ENCODE measurements around the gene VEGFA. TPM values are rescaled to one million over a fixed set of nuclear protein-coding genes. Genes with fewer than 3 reads are reported as not detected.

The VEGFA gene
- polyA plus RNA-seq, 4 donors, result 100 to 162 (median 126) TPM

DNA sequence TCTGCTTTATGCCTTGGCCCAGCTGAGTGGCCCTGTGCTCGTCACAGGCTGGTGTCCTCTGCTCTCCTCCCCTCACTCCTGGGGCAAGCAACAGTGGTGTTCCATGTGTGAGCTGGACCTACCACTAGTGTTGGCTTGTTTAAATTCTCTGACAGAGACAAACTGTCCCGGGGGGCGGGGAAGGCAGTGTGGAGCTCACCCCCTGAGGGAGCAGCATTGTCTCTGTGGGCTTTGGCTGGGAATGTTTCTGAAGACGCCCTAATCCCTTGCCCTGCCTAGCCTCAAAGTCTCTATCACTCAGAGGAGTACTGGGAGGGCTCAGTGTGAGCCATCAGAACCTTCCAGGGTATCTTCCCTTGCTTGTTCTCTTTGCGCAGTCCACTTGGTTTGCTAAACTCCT, 5.2 kb upstream of the VEGFA start:
- H3K4me1 ChIP-seq (ENCODE audit: control insufficient read depth in 3 of 3, insufficient read depth in 2 of 3, low read depth in 1 of 3, low read length in 2 of 3), result peaks cover 0 to 69% (median 9%) of the 10 kb centered on the region in 3 donors
- no peak overlapping the region for H3K27ac ChIP-seq (ENCODE audit: low read depth in 1 of 3, low read length in 2 of 3)
- 81 to 88% (median 87%) methylated on average over 5 of the region's 5 CpGs for WGBS, 3 donors
- no peaks in the 10 kb centered on the region for H3K27me3 ChIP-seq (ENCODE audit: control insufficient read depth in 3 of 3, insufficient read depth in 3 of 3, low read length in 3 of 3)
- FAIRE-seq (no peak), DNase-seq (no peak)
- H3K9me3 ChIP-seq (ENCODE audit: control insufficient read depth in 2 of 2, insufficient read depth in 1 of 2, low read depth in 1 of 2, low read length in 1 of 2), result no peaks in the 10 kb centered on the region
- no peak overlapping the region for H3K4me3 ChIP-seq (ENCODE audit: low read depth in 1 of 3, low read length in 3 of 3)
- H3K36me3 ChIP-seq (ENCODE audit: control insufficient read depth in 3 of 3, insufficient read depth in 2 of 3, low read depth in 1 of 3, low read length in 3 of 3), result no peaks in the 10 kb centered on the region

DNA sequence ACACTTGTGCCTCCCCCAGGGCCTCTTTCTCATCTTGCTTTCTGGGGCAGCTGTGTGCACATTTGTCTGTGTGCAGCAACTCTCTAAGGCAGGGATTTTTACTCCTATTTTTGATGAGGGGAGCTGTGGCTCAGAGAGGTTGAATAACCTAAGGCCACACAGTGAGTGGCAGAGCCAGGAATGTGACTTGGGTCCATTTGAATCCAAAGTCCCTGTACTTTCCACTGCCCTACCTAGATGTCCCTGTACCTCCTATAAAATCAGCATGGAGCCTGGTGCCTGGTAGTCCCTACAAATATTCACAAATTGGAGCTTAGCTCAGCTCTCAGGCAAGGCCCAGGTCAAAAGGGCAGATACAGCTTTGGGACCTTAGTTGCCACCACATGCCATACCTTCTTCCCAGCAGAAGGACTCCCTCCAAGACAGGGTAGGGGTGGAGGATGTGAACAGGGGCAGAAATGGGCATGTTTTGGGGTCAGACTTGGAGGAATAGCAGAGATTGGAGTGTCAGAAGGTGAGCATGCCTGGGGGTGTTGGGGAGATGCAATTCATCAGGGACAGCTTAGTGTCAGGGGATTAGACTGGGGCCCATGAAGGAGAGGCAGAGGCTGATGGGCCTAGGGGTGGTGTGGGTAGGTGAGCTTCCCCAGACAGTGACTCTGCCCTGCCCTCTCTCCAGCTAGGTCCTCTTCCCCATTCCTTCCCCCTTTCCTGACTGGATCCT, 4.1 kb upstream of the VEGFA start:
- H3K27ac ChIP-seq (ENCODE audit: low read depth in 1 of 3, low read length in 2 of 3), result peak overlapping the region; percentile 22 to 87 (median 78)
- no peak for FAIRE-seq
- H3K27me3 ChIP-seq (ENCODE audit: control insufficient read depth in 3 of 3, insufficient read depth in 3 of 3, low read length in 3 of 3), result no peaks in the 10 kb centered on the region
- no peak overlapping the region for H3K4me3 ChIP-seq (ENCODE audit: low read depth in 1 of 3, low read length in 3 of 3)
- DNase-seq, result peak in 1 of 2 donors; percentile 81
- H3K36me3 ChIP-seq (ENCODE audit: control insufficient read depth in 3 of 3, insufficient read depth in 2 of 3, low read depth in 1 of 3, low read length in 3 of 3), result no peaks in the 10 kb centered on the region
- H3K9me3 ChIP-seq (ENCODE audit: control insufficient read depth in 2 of 2, insufficient read depth in 1 of 2, low read depth in 1 of 2, low read length in 1 of 2), result no peaks in the 10 kb centered on the region
- H3K4me1 ChIP-seq (ENCODE audit: control insufficient read depth in 3 of 3, insufficient read depth in 2 of 3, low read depth in 1 of 3, low read length in 2 of 3), result peaks cover 0 to 70% (median 9%) of the 10 kb centered on the region in 3 donors

DNA sequence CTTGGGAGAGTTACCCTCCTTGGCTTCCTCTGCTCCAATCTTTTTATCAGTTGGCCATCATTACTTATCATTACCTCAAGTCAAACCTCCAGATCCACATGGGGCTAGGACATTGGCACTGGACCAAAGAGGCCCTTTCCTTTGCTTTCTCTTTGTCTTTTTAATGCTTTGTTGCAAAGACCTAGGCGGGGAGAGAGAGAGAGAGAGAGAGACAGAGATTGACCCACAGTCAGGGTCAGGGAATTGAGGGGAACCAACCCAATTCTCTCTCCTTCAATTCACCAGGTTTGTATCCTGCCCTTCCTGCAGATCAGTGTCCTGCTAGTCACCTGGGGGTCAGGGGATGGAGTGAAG, 3.5 kb upstream of the VEGFA start:
- Histone ChIP-seq H3K9me3 (ENCODE audit: control insufficient read depth in 2 of 2, insufficient read depth in 1 of 2, low read depth in 1 of 2, low read length in 1 of 2) (no peaks in the 10 kb centered on the region), H3K36me3 (ENCODE audit: control insufficient read depth in 3 of 3, insufficient read depth in 2 of 3, low read depth in 1 of 3, low read length in 3 of 3) (no peaks in the 10 kb centered on the region), H3K4me1 (ENCODE audit: control insufficient read depth in 3 of 3, insufficient read depth in 2 of 3, low read depth in 1 of 3, low read length in 2 of 3) (peaks cover 0 to 70% (median 9%) of the 10 kb centered on the region in 3 donors), H3K27me3 (ENCODE audit: control insufficient read depth in 3 of 3, insufficient read depth in 3 of 3, low read length in 3 of 3) (no peaks in the 10 kb centered on the region), H3K27ac (ENCODE audit: low read depth in 1 of 3, low read length in 2 of 3) (peak overlapping the region in 2 of 3 donors; percentile 78 to 87), H3K4me3 (ENCODE audit: low read depth in 1 of 3, low read length in 3 of 3) (no peak overlapping the region)
- 30 to 82% (median 57%) methylated on average over 1 of the region's 1 CpG for WGBS, 3 donors
- FAIRE-seq (no peak), DNase-seq (peak in 1 of 2 donors; percentile 38)

DNA sequence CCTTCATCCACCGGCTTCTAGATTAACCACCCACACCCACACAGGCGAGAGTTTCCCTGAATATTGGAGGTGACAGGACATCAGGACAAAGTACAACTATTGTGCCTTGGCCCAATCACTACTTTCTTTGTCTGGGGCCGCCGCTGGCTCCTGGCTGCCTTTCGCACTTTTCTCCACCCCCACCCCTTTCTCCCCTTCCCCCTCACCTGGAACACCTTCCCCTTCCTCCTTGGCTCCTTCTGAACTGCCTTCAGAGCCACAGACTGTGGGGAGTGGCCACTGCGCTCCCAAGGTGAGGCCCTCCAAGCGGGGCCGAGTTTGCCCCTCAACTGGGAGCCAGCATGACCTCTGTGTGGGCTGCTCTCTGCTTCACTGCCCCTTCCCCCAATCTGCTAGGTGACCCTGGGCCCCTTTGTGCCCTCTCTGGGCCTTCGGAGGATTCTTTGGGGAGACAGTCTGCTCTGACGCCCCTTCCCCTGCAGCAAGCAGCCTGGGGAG, 3.0 kb upstream of the VEGFA start:
- Histone ChIP-seq H3K27ac (ENCODE audit: low read depth in 1 of 3, low read length in 2 of 3) (peak overlapping the region; percentile 12 to 91 (median 90)), H3K9me3 (ENCODE audit: control insufficient read depth in 2 of 2, insufficient read depth in 1 of 2, low read depth in 1 of 2, low read length in 1 of 2) (no peaks in the 10 kb centered on the region), H3K27me3 (ENCODE audit: control insufficient read depth in 3 of 3, insufficient read depth in 3 of 3, low read length in 3 of 3) (no peaks in the 10 kb centered on the region), H3K4me3 (ENCODE audit: low read depth in 1 of 3, low read length in 3 of 3) (no peak overlapping the region), H3K36me3 (ENCODE audit: control insufficient read depth in 3 of 3, insufficient read depth in 2 of 3, low read depth in 1 of 3, low read length in 3 of 3) (peaks cover 0 to under 1% (median 0%) of the 10 kb centered on the region in 3 donors), H3K4me1 (ENCODE audit: control insufficient read depth in 3 of 3, insufficient read depth in 2 of 3, low read depth in 1 of 3, low read length in 2 of 3) (peaks cover 0 to 70% (median 9%) of the 10 kb centered on the region in 3 donors)
- 8 to 64% (median 41%) methylated on average over 10 of the region's 10 CpGs for WGBS, 3 donors
- DNase-seq (peak; percentile 76 to 88), FAIRE-seq (no peak)

DNA sequence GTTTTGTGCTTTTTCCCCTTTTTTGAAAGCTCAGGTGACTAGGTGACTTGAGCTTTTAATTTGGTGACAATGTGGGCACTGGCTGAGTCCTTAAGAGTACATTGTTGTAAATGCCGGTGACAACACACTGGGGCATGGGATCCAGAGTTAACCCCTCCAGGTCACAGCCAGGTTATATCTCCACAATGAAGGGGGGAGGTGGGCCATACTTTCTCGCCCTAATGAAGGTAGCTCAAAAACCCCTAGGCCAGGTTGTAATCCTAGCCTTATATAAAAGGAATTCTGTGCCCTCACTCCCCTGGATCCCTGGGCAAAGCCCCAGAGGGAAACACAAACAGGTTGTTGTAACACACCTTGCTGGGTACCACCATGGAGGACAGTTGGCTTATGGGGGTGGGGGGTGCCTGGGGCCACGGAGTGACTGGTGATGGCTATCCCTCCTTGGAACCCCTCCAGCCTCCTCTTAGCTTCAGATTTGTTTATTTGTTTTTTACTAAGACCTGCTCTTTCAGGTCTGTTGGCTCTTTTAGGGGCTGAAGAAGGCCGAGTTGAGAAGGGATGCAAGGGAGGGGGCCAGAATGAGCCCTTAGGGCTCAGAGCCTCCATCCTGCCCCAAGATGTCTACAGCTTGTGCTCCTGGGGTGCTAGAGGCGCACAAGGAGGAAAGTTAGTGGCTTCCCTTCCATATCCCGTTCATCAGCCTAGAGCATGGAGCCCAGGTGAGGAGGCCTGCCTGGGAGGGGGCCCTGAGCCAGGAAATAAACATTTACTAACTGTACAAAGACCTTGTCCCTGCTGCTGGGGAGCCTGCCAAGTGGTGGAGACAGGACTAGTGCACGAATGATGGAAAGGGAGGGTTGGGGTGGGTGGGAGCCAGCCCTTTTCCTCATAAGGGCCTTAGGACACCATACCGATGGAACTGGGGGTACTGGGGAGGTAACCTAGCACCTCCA, 2.2 kb upstream of the VEGFA start:
- no peaks in the 10 kb centered on the region for H3K27me3 ChIP-seq (ENCODE audit: control insufficient read depth in 3 of 3, insufficient read depth in 3 of 3, low read length in 3 of 3)
- peaks cover 0 to 9% (median 0%) of the 10 kb centered on the region in 3 donors for H3K36me3 ChIP-seq (ENCODE audit: control insufficient read depth in 3 of 3, insufficient read depth in 2 of 3, low read depth in 1 of 3, low read length in 3 of 3)
- peaks cover 0 to 61% (median 9%) of the 10 kb centered on the region in 3 donors for H3K4me1 ChIP-seq (ENCODE audit: control insufficient read depth in 3 of 3, insufficient read depth in 2 of 3, low read depth in 1 of 3, low read length in 2 of 3)
- peak overlapping the region in 2 of 3 donors; percentile 90 to 91 for H3K27ac ChIP-seq (ENCODE audit: low read depth in 1 of 3, low read length in 2 of 3)
- 33 to 65% (median 49%) methylated on average over 8 of the region's 8 CpGs for WGBS, 3 donors
- H3K4me3 ChIP-seq (ENCODE audit: low read depth in 1 of 3, low read length in 3 of 3), result no peak overlapping the region
- FAIRE-seq, result no peak
- no peak for DNase-seq
- no peaks in the 10 kb centered on the region for H3K9me3 ChIP-seq (ENCODE audit: control insufficient read depth in 2 of 2, insufficient read depth in 1 of 2, low read depth in 1 of 2, low read length in 1 of 2)

DNA sequence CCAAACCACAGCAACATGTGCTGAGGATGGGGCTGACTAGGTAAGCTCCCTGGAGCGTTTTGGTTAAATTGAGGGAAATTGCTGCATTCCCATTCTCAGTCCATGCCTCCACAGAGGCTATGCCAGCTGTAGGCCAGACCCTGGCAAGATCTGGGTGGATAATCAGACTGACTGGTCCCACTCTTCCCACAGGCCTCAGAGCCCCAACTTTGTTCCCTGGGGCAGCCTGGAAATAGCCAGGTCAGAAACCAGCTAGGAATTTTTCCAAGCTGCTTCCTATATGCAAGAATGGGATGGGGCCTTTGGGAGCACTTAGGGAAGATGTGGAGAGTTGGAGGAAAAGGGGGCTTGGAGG, 1.5 kb upstream of the VEGFA start:
- peak overlapping the region in 2 of 3 donors; percentile 21 to 91 for H3K27ac ChIP-seq (ENCODE audit: low read depth in 1 of 3, low read length in 2 of 3)
- 19 to 45% (median 23%) methylated on average over 1 of the region's 1 CpG for WGBS, 3 donors
- H3K27me3 ChIP-seq (ENCODE audit: control insufficient read depth in 3 of 3, insufficient read depth in 3 of 3, low read length in 3 of 3), result no peaks in the 10 kb centered on the region
- no peak for DNase-seq
- peaks cover 0 to 56% (median 9%) of the 10 kb centered on the region in 3 donors for H3K4me1 ChIP-seq (ENCODE audit: control insufficient read depth in 3 of 3, insufficient read depth in 2 of 3, low read depth in 1 of 3, low read length in 2 of 3)
- no peak overlapping the region for H3K4me3 ChIP-seq (ENCODE audit: low read depth in 1 of 3, low read length in 3 of 3)
- H3K36me3 ChIP-seq (ENCODE audit: control insufficient read depth in 3 of 3, insufficient read depth in 2 of 3, low read depth in 1 of 3, low read length in 3 of 3), result peaks cover 0 to 15% (median 0%) of the 10 kb centered on the region in 3 donors
- no peaks in the 10 kb centered on the region for H3K9me3 ChIP-seq (ENCODE audit: control insufficient read depth in 2 of 2, insufficient read depth in 1 of 2, low read depth in 1 of 2, low read length in 1 of 2)
- FAIRE-seq, result no peak

DNA sequence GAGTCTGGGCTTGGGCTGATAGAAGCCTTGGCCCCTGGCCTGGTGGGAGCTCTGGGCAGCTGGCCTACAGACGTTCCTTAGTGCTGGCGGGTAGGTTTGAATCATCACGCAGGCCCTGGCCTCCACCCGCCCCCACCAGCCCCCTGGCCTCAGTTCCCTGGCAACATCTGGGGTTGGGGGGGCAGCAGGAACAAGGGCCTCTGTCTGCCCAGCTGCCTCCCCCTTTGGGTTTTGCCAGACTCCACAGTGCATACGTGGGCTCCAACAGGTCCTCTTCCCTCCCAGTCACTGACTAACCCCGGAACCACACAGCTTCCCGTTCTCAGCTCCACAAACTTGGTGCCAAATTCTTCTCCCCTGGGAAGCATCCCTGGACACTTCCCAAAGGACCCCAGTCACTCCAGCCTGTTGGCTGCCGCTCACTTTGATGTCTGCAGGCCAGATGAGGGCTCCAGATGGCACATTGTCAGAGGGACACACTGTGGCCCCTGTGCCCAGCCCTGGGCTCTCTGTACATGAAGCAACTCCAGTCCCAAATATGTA, 957 bp upstream of the VEGFA start:
- Histone ChIP-seq H3K27me3 (ENCODE audit: control insufficient read depth in 3 of 3, insufficient read depth in 3 of 3, low read length in 3 of 3) (no peaks in the 10 kb centered on the region), H3K27ac (ENCODE audit: low read depth in 1 of 3, low read length in 2 of 3) (peak overlapping the region in 1 of 3 donors; percentile 91), H3K36me3 (ENCODE audit: control insufficient read depth in 3 of 3, insufficient read depth in 2 of 3, low read depth in 1 of 3, low read length in 3 of 3) (peaks cover 0 to 20% (median 0%) of the 10 kb centered on the region in 3 donors), H3K4me1 (ENCODE audit: control insufficient read depth in 3 of 3, insufficient read depth in 2 of 3, low read depth in 1 of 3, low read length in 2 of 3) (peaks cover 0 to 56% (median 9%) of the 10 kb centered on the region in 3 donors), H3K4me3 (ENCODE audit: low read depth in 1 of 3, low read length in 3 of 3) (no peak overlapping the region), H3K9me3 (ENCODE audit: control insufficient read depth in 2 of 2, insufficient read depth in 1 of 2, low read depth in 1 of 2, low read length in 1 of 2) (no peaks in the 10 kb centered on the region)
- DNase-seq (no peak), FAIRE-seq (no peak)
- 53 to 57% (median 57%) methylated on average over 5 to 8 of the region's 8 CpGs for WGBS, 3 donors

All from small intestine (tissue), 7 donors.